HEK293 (cell line): ENCODE data around the gene EIF4G1.

Source experiments
- CTCF ChIA-PET: fragments of 350-600 bp; formaldehyde crosslinking; extraction: SDS; loops from one replicate; lab custom pipeline; 2021; ENCODE audit warnings: antibody characterized with exemption; lab: Yijun Ruan, JAX
- POLR2A ChIA-PET: fragments of 300-600 bp; formaldehyde crosslinking; extraction: SDS; loops from one replicate; lab custom pipeline; 2020; ENCODE audit warnings: antibody characterized with exemption, inconsistent platforms; lab: Yijun Ruan, JAX
- H3K27ac ChIP-seq: fragments of 200-500 bp; sonication (Bioruptor generic); 2 replicates; pipeline ENCODE4 v1.5.1; 2014; ENCODE audit warnings: low read depth, low read length, control low read depth, inconsistent platforms; ENCODE audit errors: extremely low read depth
- H3K36me3 ChIP-seq, 2 experiments: fragments of 200-500 bp in 1 of 2; sonication (Bioruptor generic) in 1 of 2; 1 replicate in 1 of 2; 2 replicates in 1 of 2; pipeline ENCODE4 v1.5.1; 2014 to 2017; ENCODE audit warnings: inconsistent platforms in 2 of 2, low read length in 2 of 2; ENCODE audit not compliant: control insufficient read depth in 2 of 2, insufficient read depth in 1 of 2
- H3K4me1 ChIP-seq: fragments of 200-500 bp; sonication (Bioruptor generic); 2 replicates; pipeline ENCODE4 v1.5.1; 2014; ENCODE audit warnings: mild to moderate bottlenecking, low read length, inconsistent platforms; ENCODE audit not compliant: control insufficient read depth, insufficient read depth
- H3K4me3 ChIP-seq: 2 replicates; pipeline ENCODE4 v1.5.1; 2011; ENCODE audit warnings: low read depth, mild to moderate bottlenecking, control low read depth, low read length, moderate library complexity
- H3K9me3 ChIP-seq: fragments of 200-500 bp; sonication (Bioruptor generic); 2 replicates; pipeline ENCODE4 v1.5.1; 2014; ENCODE audit warnings: low read depth, low read length, inconsistent platforms; ENCODE audit not compliant: control insufficient read depth, insufficient read depth
- CTCF ChIP-seq: fragments of 450-650 bp; formaldehyde crosslinking; IDR thresholded peaks from 2 replicates; pipeline ENCODE4 v1.5.1; 2016; ENCODE audit warnings: missing biosample characterization, missing genetic modification characterization
- FEZF1 ChIP-seq: fragments of 450-650 bp; formaldehyde crosslinking; IDR thresholded peaks from 2 replicates; pipeline ENCODE4 v1.5.1; 2016; ENCODE audit warnings: missing biosample characterization, missing genetic modification characterization
- GLIS1 ChIP-seq: fragments of 450-650 bp; formaldehyde crosslinking; IDR thresholded peaks from 2 replicates; pipeline ENCODE4 v1.5.1; 2016; ENCODE audit warnings: missing biosample characterization, missing genetic modification characterization
- HIC1 ChIP-seq: fragments of 450-650 bp; formaldehyde crosslinking; IDR thresholded peaks from 2 replicates; pipeline ENCODE4 v1.5.1; 2016; ENCODE audit warnings: missing biosample characterization, missing genetic modification characterization
- IKZF3 ChIP-seq: fragments of 450-650 bp; IDR thresholded peaks from 2 replicates; pipeline ENCODE4 v1.5.0; 2018; ENCODE audit warnings: missing biosample characterization, mild to moderate bottlenecking, missing genetic modification characterization, moderate library complexity
- KLF8 ChIP-seq: fragments of 450-650 bp; formaldehyde crosslinking; IDR thresholded peaks from 2 replicates; pipeline ENCODE4 v1.5.1; 2016; ENCODE audit warnings: missing biosample characterization, missing genetic modification characterization
- PRDM1 ChIP-seq: fragments of 450-650 bp; formaldehyde crosslinking; IDR thresholded peaks from 2 replicates; pipeline ENCODE4; 2016; ENCODE audit warnings: missing biosample characterization, missing genetic modification characterization
- SCRT2 ChIP-seq: fragments of 450-650 bp; formaldehyde crosslinking; IDR thresholded peaks from 2 replicates; pipeline ENCODE4 v1.5.1; 2016; ENCODE audit warnings: missing biosample characterization, missing genetic modification characterization
- SP7 ChIP-seq: fragments of 450-650 bp; formaldehyde crosslinking; IDR thresholded peaks from 2 replicates; pipeline ENCODE4 v1.5.1; 2016; ENCODE audit warnings: missing biosample characterization, missing genetic modification characterization
- TRIM28 ChIP-seq: IDR thresholded peaks from 2 replicates; pipeline ENCODE4 v1.6.1; 2011; ENCODE audit warnings: low read length, control low read depth, borderline replicate concordance
- YY1 ChIP-seq: fragments of 450-650 bp; formaldehyde crosslinking; IDR thresholded peaks from 2 replicates; pipeline ENCODE4 v1.5.1; 2018; ENCODE audit warnings: missing biosample characterization, missing genetic modification characterization
- ZBTB10 ChIP-seq: fragments of 450-650 bp; formaldehyde crosslinking; IDR thresholded peaks from 2 replicates; pipeline ENCODE4 v1.5.1; 2016; ENCODE audit warnings: missing biosample characterization, missing genetic modification characterization
- ZBTB17 ChIP-seq: fragments of 450-650 bp; formaldehyde crosslinking; IDR thresholded peaks from 2 replicates; pipeline ENCODE4 v1.5.1; 2016; ENCODE audit warnings: missing biosample characterization, missing genetic modification characterization
- ZIC2 ChIP-seq: fragments of 450-650 bp; formaldehyde crosslinking; IDR thresholded peaks from 2 replicates; pipeline ENCODE4 v1.5.1; 2016; ENCODE audit warnings: missing biosample characterization, missing genetic modification characterization
- ZNF10 ChIP-seq: fragments of 450-650 bp; formaldehyde crosslinking; IDR thresholded peaks from 2 replicates; pipeline ENCODE4 v1.5.1; 2017; ENCODE audit warnings: missing biosample characterization, missing genetic modification characterization
- ZNF19 ChIP-seq: fragments of 450-650 bp; formaldehyde crosslinking; IDR thresholded peaks from 2 replicates; pipeline ENCODE4; 2016; ENCODE audit warnings: missing biosample characterization, missing genetic modification characterization, low read depth
- ZNF2 ChIP-seq: fragments of 450-650 bp; formaldehyde crosslinking; IDR thresholded peaks from 2 replicates; pipeline ENCODE4 v1.5.1; 2016; ENCODE audit warnings: missing biosample characterization, missing genetic modification characterization
- ZNF223 ChIP-seq: fragments of 450-650 bp; formaldehyde crosslinking; IDR thresholded peaks from 2 replicates; pipeline ENCODE4 v1.5.1; 2016; ENCODE audit warnings: missing biosample characterization, missing genetic modification characterization
- ZNF341 ChIP-seq: fragments of 450-650 bp; formaldehyde crosslinking; IDR thresholded peaks from 2 replicates; pipeline ENCODE4; 2016; ENCODE audit warnings: low read depth, missing biosample characterization, missing genetic modification characterization
- ZNF350 ChIP-seq: fragments of 450-650 bp; formaldehyde crosslinking; IDR thresholded peaks from 2 replicates; pipeline ENCODE4 v1.5.0; 2017; ENCODE audit warnings: missing biosample characterization, mild to moderate bottlenecking, missing genetic modification characterization
- ZNF394 ChIP-seq: fragments of 450-650 bp; formaldehyde crosslinking; IDR thresholded peaks from 2 replicates; pipeline ENCODE4 v1.5.1; 2016; ENCODE audit warnings: missing biosample characterization, missing genetic modification characterization, mild to moderate bottlenecking, moderate library complexity, borderline replicate concordance
- ZNF48 ChIP-seq: fragments of 450-650 bp; formaldehyde crosslinking; IDR thresholded peaks from 2 replicates; pipeline ENCODE4 v1.5.1; 2016; ENCODE audit warnings: missing biosample characterization, missing genetic modification characterization
- ZNF521 ChIP-seq: fragments of 450-650 bp; formaldehyde crosslinking; IDR thresholded peaks from 2 replicates; pipeline ENCODE4 v1.5.1; 2017; ENCODE audit warnings: missing biosample characterization, mild to moderate bottlenecking, missing genetic modification characterization
- ZNF544 ChIP-seq: fragments of 450-650 bp; formaldehyde crosslinking; IDR thresholded peaks from 2 replicates; pipeline ENCODE4 v1.5.0; 2017; ENCODE audit warnings: missing biosample characterization, missing genetic modification characterization
- ZNF549 ChIP-seq: fragments of 450-650 bp; IDR thresholded peaks from 2 replicates; pipeline ENCODE4 v1.5.1; 2018; ENCODE audit warnings: missing biosample characterization, missing genetic modification characterization, mild to moderate bottlenecking, inconsistent platforms, moderate library complexity
- ZNF596 ChIP-seq: fragments of 450-650 bp; IDR thresholded peaks from 2 replicates; pipeline ENCODE4 v1.5.0; 2018; ENCODE audit warnings: missing biosample characterization, mild to moderate bottlenecking, missing genetic modification characterization, moderate library complexity
- ZNF600 ChIP-seq: fragments of 450-650 bp; formaldehyde crosslinking; IDR thresholded peaks from 2 replicates; pipeline ENCODE4 v1.5.1; 2016; ENCODE audit warnings: missing biosample characterization, missing genetic modification characterization
- ZNF626 ChIP-seq: fragments of 450-650 bp; sonication (Bioruptor Pico); formaldehyde crosslinking; IDR thresholded peaks from 2 replicates; pipeline ENCODE4 v1.5.1; 2018; ENCODE audit warnings: missing biosample characterization, missing genetic modification characterization, inconsistent platforms
- ZNF629 ChIP-seq: fragments of 450-650 bp; formaldehyde crosslinking; IDR thresholded peaks from 2 replicates; pipeline ENCODE4 v1.5.1; 2017; ENCODE audit warnings: missing biosample characterization, missing genetic modification characterization
- ZNF654 ChIP-seq: fragments of 450-650 bp; formaldehyde crosslinking; IDR thresholded peaks from 2 replicates; pipeline ENCODE4 v1.5.1; 2016; ENCODE audit warnings: low read depth, missing biosample characterization, missing genetic modification characterization
- ZNF658 ChIP-seq: fragments of 450-650 bp; formaldehyde crosslinking; IDR thresholded peaks from 2 replicates; pipeline ENCODE4; 2016; ENCODE audit warnings: missing biosample characterization, missing genetic modification characterization
- ZNF660 ChIP-seq: fragments of 450-650 bp; IDR thresholded peaks from 2 replicates; pipeline ENCODE4 v1.5.1; 2018; ENCODE audit warnings: missing biosample characterization, mild to moderate bottlenecking, missing genetic modification characterization
- ZNF677 ChIP-seq: fragments of 450-650 bp; IDR thresholded peaks from 2 replicates; pipeline ENCODE4 v1.5.0; 2018; ENCODE audit warnings: missing biosample characterization, mild to moderate bottlenecking, missing genetic modification characterization, moderate library complexity
- ZSCAN23 ChIP-seq: fragments of 450-650 bp; formaldehyde crosslinking; IDR thresholded peaks from 2 replicates; pipeline ENCODE4 v1.5.1; 2016; ENCODE audit warnings: missing biosample characterization, missing genetic modification characterization
- ZSCAN30 ChIP-seq: fragments of 450-650 bp; IDR thresholded peaks from 2 replicates; pipeline ENCODE4 v1.5.1; 2018; ENCODE audit warnings: missing biosample characterization, mild to moderate bottlenecking, missing genetic modification characterization, moderate library complexity

Gene EIF4G1

GRCh38 chr3:184371570-184372018 lies 57.2 kb downstream of the EIF4G1 start:
- no peaks in the 10 kb centered on the region for H3K9me3 ChIP-seq
- H3K27ac ChIP-seq = no peak overlapping the region
- H3K4me3 ChIP-seq = no peak overlapping the region
- POLR2A ChIA-PET = interaction anchor here (0.6 to 1.9 kb wide), 9 partner anchors 9 to 190 kb away, joined by 3 to 12 read pairs (median 5); partner anchors contain the start of genes CLCN2, EPHB3, FAM131A and POLR2H
- CTCF ChIA-PET = interaction anchor here (0.6 to 7.7 kb wide), 45 partner anchors 8 to 896 kb away, joined by 3 to 184 read pairs (median 4); partner anchors contain the start of genes FAM131A and POLR2H
- H3K36me3 ChIP-seq = peaks cover 3 to 30% of the 10 kb centered on the region in 2 experiments; a peak in 2 of 3 replicates
- no peaks in the 10 kb centered on the region for H3K4me1 ChIP-seq
- no peak for TF ChIP-seq ZNF677 (tag by site-specific recombination)
- TF ChIP-seq ZNF660 (tag by site-specific recombination) = peak; percentile 85
- TF ChIP-seq ZNF10 (tag by site-specific recombination) = no peak
- peak; percentile 56 for TF ChIP-seq PRDM1
- 0 out of 2 replicates have a peak, but pooled peaks have one; percentile 36 for TF ChIP-seq TRIM28
- no peak for TF ChIP-seq ZNF658 (tag by site-specific recombination)
- peak; percentile 51; the same call in 1 of the 2 replicates for TF ChIP-seq ZNF2
- TF ChIP-seq ZNF48 (tag by site-specific recombination) = no peak
- TF ChIP-seq HIC1 = 0 out of 2 replicates have a peak, but pooled peaks have one; percentile 21
- 0 out of 2 replicates have a peak, but pooled peaks have one; percentile 19 for TF ChIP-seq ZNF600 (tag by site-specific recombination)
- peak; percentile 50; the same call in 1 of the 2 replicates for TF ChIP-seq ZNF341 (tag by site-specific recombination)
- no peak for TF ChIP-seq ZSCAN23 (tag by site-specific recombination)
- no peak for TF ChIP-seq ZNF544
- TF ChIP-seq ZIC2 (tag by site-specific recombination) = peak; percentile 93
- TF ChIP-seq ZBTB10 (tag by site-specific recombination) = no peak
- peak; percentile 77 for TF ChIP-seq IKZF3 (tag by site-specific recombination)
- TF ChIP-seq ZNF19 = no peak
- TF ChIP-seq ZNF521 (tag by site-specific recombination) = no peak
- no peak for TF ChIP-seq SCRT2 (tag by site-specific recombination)
- TF ChIP-seq ZNF549 (tag by site-specific recombination) = no peak
- TF ChIP-seq ZBTB17 (tag by site-specific recombination) = peak; percentile 25; the same call in 1 of the 2 replicates
- no peak for TF ChIP-seq YY1 (tag by site-specific recombination)
- TF ChIP-seq ZNF654 (tag by site-specific recombination) = peak; percentile 85
- peak; percentile 35 for TF ChIP-seq SP7 (tag by site-specific recombination)
- TF ChIP-seq KLF8 (tag by site-specific recombination) = no peak
- TF ChIP-seq ZNF394 (tag by site-specific recombination) = no peak
- TF ChIP-seq CTCF = peak; percentile 86
- TF ChIP-seq ZNF350 (tag by site-specific recombination) = no peak
- TF ChIP-seq ZNF629 (tag by site-specific recombination) = peak; percentile 22; the same call in 1 of the 2 replicates
- TF ChIP-seq GLIS1 = peak; percentile 84
- TF ChIP-seq FEZF1 (tag by site-specific recombination) = peak; percentile 68
- TF ChIP-seq ZNF596 (tag by site-specific recombination) = no peak
- TF ChIP-seq ZNF223 (tag by site-specific recombination) = no peak
- peak; percentile 63; the same call in 1 of the 2 replicates for TF ChIP-seq ZSCAN30 (tag by site-specific recombination)
- no peak for TF ChIP-seq ZNF626 (tag by site-specific recombination)
